GM23338 (cell line): ENCODE measurements around the gene PUS7.

ENCODE experiments used
- CTCF ChIP-seq, 2 experiments: fragments of 200-600 bp in 1 of 2; sonication (generic) in 1 of 2; conservative IDR thresholded peaks; 2 replicates each; pipeline versions ENCODE4 v1.5.1 to v1.6.1; 2016 to 2017; ENCODE audit warnings: antibody characterized with exemption in 2 of 2, low read depth in 2 of 2, mild to moderate bottlenecking in 2 of 2, moderate library complexity in 1 of 2
- POLR2AphosphoS5 ChIP-seq: IDR thresholded peaks from 2 replicates; pipeline ENCODE4 v1.6.1; 2016; ENCODE audit warnings: antibody characterized with exemption, low read depth
- ZNF462 ChIP-seq: fragments of 250-450 bp; sonication (Bioruptor Pico); IDR thresholded peaks from 2 replicates; pipeline ENCODE4 v1.5.0; 2020; ENCODE audit warnings: mild to moderate bottlenecking, moderate library complexity

- TF ChIP-seq POLR2AphosphoS5: no peak
- no peak for TF ChIP-seq CTCF (conservative IDR thresholded peaks at IDR 0.05; ENCODE audit: low read depth in 2 of 2)
- no peak for TF ChIP-seq ZNF462 (CRISPR knock-in tag)
These were observed 28.2 kb downstream of the PUS7 start for GRCh38 chr7:105493923-105494315.
